Measurements from ENCODE around the gene MKRN2OS. TPM values are rescaled to one million over a fixed set of nuclear protein-coding genes. Genes with fewer than 3 reads are reported as not detected.
"Not testable (repeated sequence)": the region's sequence is repeated elsewhere in the genome, so short reads cannot be mapped to it uniquely, and the experiment has no call there.

Gene MKRN2OS
- total RNA-seq, 1 donor from 2014 or later: 1.3 TPM

DNA sequence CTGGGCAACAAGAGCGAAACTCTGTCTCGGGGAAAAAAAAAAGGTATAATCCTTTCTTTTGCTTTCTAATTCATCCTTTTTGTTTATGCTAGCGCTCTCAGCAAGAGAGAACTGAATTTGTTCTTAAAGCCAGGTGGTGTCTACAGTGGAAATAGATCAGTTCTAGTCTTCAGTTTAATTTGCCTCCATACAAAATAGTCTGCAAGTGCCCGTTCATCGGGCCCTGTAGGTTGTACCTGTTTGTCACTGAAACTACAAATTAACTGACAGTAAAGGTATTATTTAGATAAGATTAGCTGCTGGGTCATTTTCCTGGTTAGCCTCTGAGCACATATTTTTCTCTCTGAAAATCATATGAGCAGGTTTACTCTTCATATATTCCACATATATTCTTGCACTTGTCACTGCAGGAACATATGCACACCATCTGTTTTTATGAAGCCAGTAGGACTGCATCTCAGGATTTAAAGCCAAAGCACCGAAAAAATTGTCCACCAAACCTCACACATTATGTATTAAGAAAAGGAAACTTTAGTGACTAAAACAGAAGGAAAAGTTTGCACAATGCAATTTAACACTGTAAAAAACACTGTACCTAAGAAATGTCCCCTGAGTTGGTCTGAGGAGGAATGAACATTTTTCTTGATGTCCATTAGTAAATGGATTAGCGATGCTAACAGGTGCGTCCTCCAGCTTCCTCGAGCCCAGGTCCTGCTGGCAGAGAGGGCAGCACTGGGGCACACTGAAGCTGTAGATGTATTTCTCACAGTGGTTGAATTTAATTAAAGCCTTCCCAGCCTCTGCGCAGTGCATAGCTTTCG, 437 bp downstream of the MKRN2OS start:
- Histone ChIP-seq H3K27me3 (ENCODE audit: control insufficient read depth, insufficient read depth, low read length) (no peaks in the 10 kb centered on the region), H3K4me3 (ENCODE audit: low read depth, low read length) (peak overlapping the region; percentile 18), H3K36me3 (ENCODE audit: control insufficient read depth, insufficient read depth, low read length) (no peaks in the 10 kb centered on the region)
- no peak for DNase-seq (ENCODE audit: low read depth)
- TF ChIP-seq, protein P1, sequence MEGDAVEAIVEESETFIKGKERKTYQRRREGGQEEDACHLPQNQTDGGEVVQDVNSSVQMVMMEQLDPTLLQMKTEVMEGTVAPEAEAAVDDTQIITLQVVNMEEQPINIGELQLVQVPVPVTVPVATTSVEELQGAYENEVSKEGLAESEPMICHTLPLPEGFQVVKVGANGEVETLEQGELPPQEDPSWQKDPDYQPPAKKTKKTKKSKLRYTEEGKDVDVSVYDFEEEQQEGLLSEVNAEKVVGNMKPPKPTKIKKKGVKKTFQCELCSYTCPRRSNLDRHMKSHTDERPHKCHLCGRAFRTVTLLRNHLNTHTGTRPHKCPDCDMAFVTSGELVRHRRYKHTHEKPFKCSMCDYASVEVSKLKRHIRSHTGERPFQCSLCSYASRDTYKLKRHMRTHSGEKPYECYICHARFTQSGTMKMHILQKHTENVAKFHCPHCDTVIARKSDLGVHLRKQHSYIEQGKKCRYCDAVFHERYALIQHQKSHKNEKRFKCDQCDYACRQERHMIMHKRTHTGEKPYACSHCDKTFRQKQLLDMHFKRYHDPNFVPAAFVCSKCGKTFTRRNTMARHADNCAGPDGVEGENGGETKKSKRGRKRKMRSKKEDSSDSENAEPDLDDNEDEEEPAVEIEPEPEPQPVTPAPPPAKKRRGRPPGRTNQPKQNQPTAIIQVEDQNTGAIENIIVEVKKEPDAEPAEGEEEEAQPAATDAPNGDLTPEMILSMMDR (IDR thresholded peaks at IDR 0.05; ENCODE audit: insufficient read depth, low read length, poor library complexity, severe bottlenecking): peak; percentile 14

- not testable (repeated sequence) for DNase-seq (ENCODE audit: low read depth); H3K27me3 ChIP-seq (ENCODE audit: control insufficient read depth, insufficient read depth, low read length); H3K36me3 ChIP-seq (ENCODE audit: control insufficient read depth, insufficient read depth, low read length); H3K4me3 ChIP-seq (ENCODE audit: low read depth, low read length)
Observed at GRCh38 chr3:12543497-12543896, 1.8 kb downstream of the MKRN2OS start.

GRCh38 chr3:12541625-12542024, 3.7 kb downstream of the MKRN2OS start:
- H3K36me3 ChIP-seq (ENCODE audit: control insufficient read depth, insufficient read depth, low read length): no peaks in the 10 kb centered on the region
- H3K27me3 ChIP-seq (ENCODE audit: control insufficient read depth, insufficient read depth, low read length): no peaks in the 10 kb centered on the region
- DNase-seq (ENCODE audit: low read depth): no peak
- no peak overlapping the region for H3K4me3 ChIP-seq (ENCODE audit: low read depth, low read length)
- TF ChIP-seq, protein P1 (IDR thresholded peaks at IDR 0.05; ENCODE audit: insufficient read depth, low read length, poor library complexity, severe bottlenecking): peak; percentile 11

- H3K36me3 ChIP-seq (ENCODE audit: control insufficient read depth, insufficient read depth, low read length): no peaks in the 10 kb centered on the region
- DNase-seq (ENCODE audit: low read depth): no peak
- TF ChIP-seq, protein P1 (IDR thresholded peaks at IDR 0.05; ENCODE audit: insufficient read depth, low read length, poor library complexity, severe bottlenecking): no peak
- H3K4me3 ChIP-seq (ENCODE audit: low read depth, low read length): no peak overlapping the region
- H3K27me3 ChIP-seq (ENCODE audit: control insufficient read depth, insufficient read depth, low read length): no peaks in the 10 kb centered on the region
Observed at GRCh38 chr3:12536423-12536822, 8.9 kb downstream of the MKRN2OS start.

- TF ChIP-seq, protein P1 (IDR thresholded peaks at IDR 0.05; ENCODE audit: insufficient read depth, low read length, poor library complexity, severe bottlenecking): no peak
- Histone ChIP-seq H3K27me3 (ENCODE audit: control insufficient read depth, insufficient read depth, low read length) (no peaks in the 10 kb centered on the region), H3K4me3 (ENCODE audit: low read depth, low read length) (no peak overlapping the region), H3K36me3 (ENCODE audit: control insufficient read depth, insufficient read depth, low read length) (no peaks in the 10 kb centered on the region)
- DNase-seq (ENCODE audit: low read depth): no peak
Observed at GRCh38 chr3:12532182-12532581, 13.1 kb downstream of the MKRN2OS start.

- no peaks in the 10 kb centered on the region for H3K27me3 ChIP-seq (ENCODE audit: control insufficient read depth, insufficient read depth, low read length)
- H3K36me3 ChIP-seq (ENCODE audit: control insufficient read depth, insufficient read depth, low read length): peaks cover 2% of the 10 kb centered on the region
- DNase-seq (ENCODE audit: low read depth): no peak
- no peak overlapping the region for H3K4me3 ChIP-seq (ENCODE audit: low read depth, low read length)
- TF ChIP-seq, protein P1 (IDR thresholded peaks at IDR 0.05; ENCODE audit: insufficient read depth, low read length, poor library complexity, severe bottlenecking): no peak
Observed at GRCh38 chr3:12527757-12528143, 17.5 kb downstream of the MKRN2OS start.
